Neural progenitor cell (in vitro differentiated cells): ENCODE results near the gene KDM8.

ENCODE experiments used
- CTCF ChIP-seq: fragments of 200-600 bp; sonication (generic); IDR thresholded peaks from 2 replicates; pipeline ENCODE4 v1.5.1; 2017; ENCODE audit warnings: antibody characterized with exemption, mild to moderate bottlenecking
- EZH2 ChIP-seq: fragments of 200-600 bp; sonication (generic); IDR thresholded peaks from 2 replicates; pipeline ENCODE4 v1.6.1; 2017; ENCODE audit warnings: antibody characterized with exemption, mild to moderate bottlenecking, moderate library complexity

DNA sequence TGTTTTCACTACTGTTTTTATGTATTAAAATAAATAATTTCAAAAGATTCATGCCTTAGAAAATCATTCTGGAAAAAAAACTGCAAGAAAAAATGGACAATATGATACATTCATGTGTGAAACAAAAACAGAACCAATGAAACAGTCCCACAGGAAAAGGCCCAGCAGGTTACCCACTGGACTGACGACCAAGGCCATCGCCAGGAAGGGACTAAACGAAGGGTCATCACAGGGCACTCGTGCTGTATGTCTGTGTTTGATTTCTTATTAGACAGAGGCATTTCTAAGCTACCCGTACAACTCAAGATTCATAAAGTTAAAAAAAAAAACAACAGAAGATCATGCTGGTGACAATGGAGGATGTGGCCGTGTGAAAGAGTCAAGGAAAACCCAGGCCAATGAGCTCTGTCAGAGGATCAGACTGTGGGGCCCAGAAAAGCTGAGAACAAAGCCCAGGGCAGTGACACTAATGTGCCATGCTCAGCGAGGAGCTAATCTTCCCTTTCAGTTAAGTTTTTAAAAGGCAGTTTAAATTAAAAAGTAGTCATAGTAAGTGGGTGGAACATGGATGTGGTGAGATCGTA is 33.4 kb downstream of the KDM8 start:
- TF ChIP-seq CTCF (no peak), EZH2 (no peak)
